ENCODE measurements around the gene EIF3I. TPM values are rescaled to one million over a fixed set of nuclear protein-coding genes. Genes with fewer than 3 reads are reported as not detected.

EIF3I gene
- total RNA-seq, 4 donors from 2014 or later: 123 to 224 (median 171) TPM

- TF ChIP-seq EP300 (IDR thresholded peaks at IDR 0.05): no peak
- peak in 3 of 4 experiments; percentile 2 to 45 (median 25) for TF ChIP-seq CTCF (IDR thresholded peaks at IDR 0.05)
- TF ChIP-seq POLR2AphosphoS5 (IDR thresholded peaks at IDR 0.05): peak; percentile 81
- TF ChIP-seq POLR2A (IDR thresholded peaks at IDR 0.05): peak; percentile 63 to 84
- Histone ChIP-seq H3K4me1 (peaks cover 7 to 55% (median 19%) of the 10 kb centered on the region in 3 donors), H3K4me3 (peak within 1 kb of the TSS; percentile 70 to 71), H3K9me3 (no peaks in the 10 kb centered on the region), H3K36me3 (peaks cover 0 to 44% of the 10 kb centered on the region in 2 donors), H3K27ac (peak within 1 kb of the TSS; percentile 89 to 96 (median 94)), H3K27me3 (no peaks in the 10 kb centered on the region)
- WGBS, 2 donors (ENCODE audit: low coverage in 1 of 2): 0% methylated on average over 10 of the region's 79 CpGs; no CpG with 5 or more reads in 1 of the 2 donors
- ATAC-seq: peak; percentile 97
These were observed 42.6 kb upstream of the EIF3I start, which contains the start of gene TXLNA for GRCh38 chr1:32179443-32180185. Gene TXLNA, plus strand, starts transcription at chr1:32179675. Its CDS starts 671 bp downstream, at chr1:32180346.

GRCh38 chr1:32180186-32181060, 41.8 kb upstream of the EIF3I start:
- Histone ChIP-seq H3K4me3 (peak overlapping the region; percentile 70 to 71), H3K4me1 (peaks cover 7 to 63% (median 23%) of the 10 kb centered on the region in 3 donors), H3K27me3 (no peaks in the 10 kb centered on the region), H3K9me3 (no peaks in the 10 kb centered on the region), H3K27ac (peak overlapping the region; percentile 89 to 96 (median 94)), H3K36me3 (peaks cover 0 to 44% of the 10 kb centered on the region in 2 donors)
- TF ChIP-seq POLR2AphosphoS5 (IDR thresholded peaks at IDR 0.05): no peak
- no peak for TF ChIP-seq CTCF (IDR thresholded peaks at IDR 0.05)
- no peak for TF ChIP-seq POLR2A (IDR thresholded peaks at IDR 0.05)
- no peak for TF ChIP-seq EP300 (IDR thresholded peaks at IDR 0.05)
- 6 to 10% methylated on average over 7 to 12 of the region's 36 CpGs for WGBS, 2 donors (ENCODE audit: low coverage in 1 of 2)
- ATAC-seq: peak; percentile 34

- no peaks in the 10 kb centered on the region for H3K9me3 ChIP-seq
- TF ChIP-seq POLR2A (IDR thresholded peaks at IDR 0.05) (no peak), POLR2AphosphoS5 (IDR thresholded peaks at IDR 0.05) (no peak), CTCF (IDR thresholded peaks at IDR 0.05) (no peak), EP300 (IDR thresholded peaks at IDR 0.05) (no peak)
- 13 to 14% methylated on average over 1 of the region's 9 CpGs for WGBS, 2 donors (ENCODE audit: low coverage in 1 of 2)
- peak overlapping the region in 3 of 4 donors; percentile 93 to 96 (median 96) for H3K27ac ChIP-seq
- H3K4me1 ChIP-seq: peaks cover 7 to 69% (median 23%) of the 10 kb centered on the region in 3 donors
- ATAC-seq: no peak
- no peaks in the 10 kb centered on the region for H3K27me3 ChIP-seq
- H3K36me3 ChIP-seq: peaks cover 0 to 50% of the 10 kb centered on the region in 2 donors
- peak overlapping the region in 1 of 2 donors; percentile 71 for H3K4me3 ChIP-seq
These were observed 41.1 kb upstream of the EIF3I start for GRCh38 chr1:32181065-32181464.

- Histone ChIP-seq H3K4me3 (peak overlapping the region in 1 of 2 donors; percentile 71), H3K27ac (peak overlapping the region in 3 of 4 donors; percentile 93 to 96 (median 96)), H3K9me3 (no peaks in the 10 kb centered on the region), H3K27me3 (no peaks in the 10 kb centered on the region), H3K4me1 (peaks cover 7 to 72% (median 23%) of the 10 kb centered on the region in 3 donors), H3K36me3 (peaks cover 0 to 55% of the 10 kb centered on the region in 2 donors)
- 60 to 74% methylated on average over 1 to 4 of the region's 5 CpGs for WGBS, 2 donors (ENCODE audit: low coverage in 1 of 2)
- ATAC-seq: no peak
- TF ChIP-seq POLR2A (IDR thresholded peaks at IDR 0.05) (no peak), POLR2AphosphoS5 (IDR thresholded peaks at IDR 0.05) (no peak), EP300 (IDR thresholded peaks at IDR 0.05) (no peak), CTCF (IDR thresholded peaks at IDR 0.05) (no peak)
These were observed 40.6 kb upstream of the EIF3I start for GRCh38 chr1:32181563-32181962.
